DND-41 (cell line): Measurements from ENCODE around the gene SMPX.

Experiments used
- EZH2 ChIP-seq: IDR thresholded peaks from 3 replicates; pipeline ENCODE4 v1.6.1; 2012; ENCODE audit warnings: borderline replicate concordance, low read depth, mild to moderate bottlenecking, moderate library complexity, low read length, inconsistent platforms; ENCODE audit not compliant: severe bottlenecking
- TF ChIP-seq, protein P1 (sequence below): IDR thresholded peaks from 2 replicates; pipeline ENCODE4 v1.5.1; 2012; ENCODE audit warnings: borderline replicate concordance, low read length, moderate library complexity, mild to moderate bottlenecking; ENCODE audit not compliant: poor library complexity, severe bottlenecking; ENCODE audit errors: extremely low read depth

DNA sequence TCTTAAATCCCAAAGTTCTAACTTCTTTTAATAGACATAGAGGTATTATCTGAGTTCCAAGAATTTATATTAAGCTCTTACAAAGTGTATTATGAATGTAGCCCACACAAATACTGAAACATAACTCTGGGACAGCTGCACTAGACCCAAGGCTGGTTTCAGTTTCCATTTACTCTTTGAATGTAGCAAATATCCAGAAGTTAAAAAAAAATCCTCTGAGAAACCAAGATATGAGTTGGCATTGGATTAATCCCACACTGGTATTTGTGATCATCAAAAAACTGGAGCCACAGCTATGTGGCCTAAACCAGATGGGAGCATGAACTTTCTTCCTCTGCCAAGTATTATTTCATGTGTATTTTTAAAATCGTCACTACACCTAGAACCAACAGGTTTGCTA is 23.6 kb upstream of the SMPX start:
- TF ChIP-seq, protein P1, sequence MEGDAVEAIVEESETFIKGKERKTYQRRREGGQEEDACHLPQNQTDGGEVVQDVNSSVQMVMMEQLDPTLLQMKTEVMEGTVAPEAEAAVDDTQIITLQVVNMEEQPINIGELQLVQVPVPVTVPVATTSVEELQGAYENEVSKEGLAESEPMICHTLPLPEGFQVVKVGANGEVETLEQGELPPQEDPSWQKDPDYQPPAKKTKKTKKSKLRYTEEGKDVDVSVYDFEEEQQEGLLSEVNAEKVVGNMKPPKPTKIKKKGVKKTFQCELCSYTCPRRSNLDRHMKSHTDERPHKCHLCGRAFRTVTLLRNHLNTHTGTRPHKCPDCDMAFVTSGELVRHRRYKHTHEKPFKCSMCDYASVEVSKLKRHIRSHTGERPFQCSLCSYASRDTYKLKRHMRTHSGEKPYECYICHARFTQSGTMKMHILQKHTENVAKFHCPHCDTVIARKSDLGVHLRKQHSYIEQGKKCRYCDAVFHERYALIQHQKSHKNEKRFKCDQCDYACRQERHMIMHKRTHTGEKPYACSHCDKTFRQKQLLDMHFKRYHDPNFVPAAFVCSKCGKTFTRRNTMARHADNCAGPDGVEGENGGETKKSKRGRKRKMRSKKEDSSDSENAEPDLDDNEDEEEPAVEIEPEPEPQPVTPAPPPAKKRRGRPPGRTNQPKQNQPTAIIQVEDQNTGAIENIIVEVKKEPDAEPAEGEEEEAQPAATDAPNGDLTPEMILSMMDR: no peak
- no peak for TF ChIP-seq EZH2
